ENCODE data around the gene PKP2.

DNA sequence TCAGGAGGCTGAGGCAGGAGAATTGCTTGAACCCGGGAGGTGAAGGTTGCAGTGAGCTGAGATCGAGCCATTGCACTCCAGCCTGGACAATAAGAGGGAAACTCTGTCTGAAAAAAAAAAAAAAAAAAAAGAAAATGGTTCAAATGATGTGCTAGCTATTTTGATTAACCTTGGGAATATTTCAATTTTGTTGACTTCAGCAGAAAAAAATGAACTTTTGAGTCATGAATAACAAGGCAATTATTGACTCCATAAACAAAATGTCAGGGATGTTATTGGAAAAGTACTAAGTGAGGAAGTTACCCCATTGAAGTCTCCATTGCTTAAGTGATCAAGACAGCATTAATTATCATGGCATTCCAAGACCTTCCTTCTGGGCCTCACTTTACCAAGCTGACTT, 10.6 kb upstream of the PKP2 start:
- no peak for TF ChIP-seq CTCF (conservative IDR thresholded peaks at IDR 0.05; ENCODE audit: low read length)
- TF ChIP-seq EZH2phosphoT487 (IDR thresholded peaks at IDR 0.05; ENCODE audit: borderline replicate concordance, low read depth, low read length), result no peak

Measured in OCI-LY7 (cell line).